Mucosa of descending colon (tissue), 3 donors: ENCODE data around the gene GLCE. TPM values are rescaled to one million over a fixed set of nuclear protein-coding genes. Genes with fewer than 3 reads are reported as not detected.

ENCODE experiments used
- ATAC-seq: fragments of 200-7000 bp; cut with Tn5 transposase; one replicate; pipeline ENCODE4 v1.9.1; 2020; ENCODE audit warnings: mild to moderate bottlenecking, moderate library complexity
- DNase-seq, 3 donors: peaks; one replicate each; pipeline ENCODE4 v3.0.0-alpha.2; 2020
- H3K36me3 ChIP-seq: fragments of 200-600 bp; one replicate; pipeline ENCODE4 v1.8.0; 2021; ENCODE audit warnings: low read depth, mild to moderate bottlenecking
- H3K4me1 ChIP-seq: fragments of 200-600 bp; one replicate; pipeline ENCODE4 v1.8.0; 2021; ENCODE audit warnings: low read depth, mild to moderate bottlenecking
- H3K4me3 ChIP-seq: fragments of 200-600 bp; one replicate; pipeline ENCODE4 v1.8.0; 2021; ENCODE audit warnings: mild to moderate bottlenecking
- H3K9me3 ChIP-seq: fragments of 200-600 bp; one replicate; pipeline ENCODE4 v1.8.0; 2021; ENCODE audit warnings: mild to moderate bottlenecking
- CTCF ChIP-seq: fragments of 200-600 bp; IDR thresholded peaks from one replicate; pipeline ENCODE4 v1.8.0; 2022; ENCODE audit warnings: antibody characterized with exemption, mild to moderate bottlenecking
- intact Hi-C, 2 donors: fragments of 100-400 bp; cut with DNase I in 1 of 2; cut with micrococcal nuclease in 1 of 2; formaldehyde crosslinking; loops; one replicate each; pipeline versions ENCODE4 v1.11.0 to v1.11.1; 2022; cut with DNase I, micrococcal nuclease
- total RNA-seq, 3 donors: library from RNA; stranded (reverse); fragmentation: NEBNext Ultra II Directional in 2 of 3; extraction: Animal tissue kit (Norgen Biotek cat#: 25700) in 2 of 3; gene quantifications; one replicate each; pipeline versions ENCODE4 v1.2.1 to v1.2.4, GENCODE V29; 2021 to 2023
- donor health status: DM: no; HTN: no; CAD: no; lungs with moderate emphysema.
- donor health status: DM: no; HTN: no; CAD: no.
- donor health status: DM: no; HTN: yes; CAD: no.

The GLCE gene
- total RNA-seq, 3 donors from 2014 or later = 17.7 to 36.4 (median 32.3) TPM

GRCh38 chr15:69275074-69275670, 114.7 kb downstream of the GLCE start:
- no peaks in the 10 kb centered on the region for H3K9me3 ChIP-seq
- no peak for DNase-seq
- H3K36me3 ChIP-seq = no peaks in the 10 kb centered on the region
- no peak for ATAC-seq
- intact Hi-C loops = no loop called here
- no peaks in the 10 kb centered on the region for H3K4me1 ChIP-seq
- no peak overlapping the region for H3K4me3 ChIP-seq
- TF ChIP-seq CTCF = no peak

- Histone ChIP-seq H3K9me3 (no peaks in the 10 kb centered on the region), H3K4me3 (no peak overlapping the region), H3K4me1 (no peaks in the 10 kb centered on the region), H3K36me3 (no peaks in the 10 kb centered on the region)
- intact Hi-C loops = no loop called here
- no peak for ATAC-seq
- TF ChIP-seq CTCF = no peak
- no peak for DNase-seq
Observed at GRCh38 chr15:69275933-69276560, 115.6 kb downstream of the GLCE start.

- Histone ChIP-seq H3K4me1 (no peaks in the 10 kb centered on the region), H3K9me3 (no peaks in the 10 kb centered on the region), H3K4me3 (no peak overlapping the region), H3K36me3 (no peaks in the 10 kb centered on the region)
- intact Hi-C loops = no loop called here
- no peak for DNase-seq
- no peak for ATAC-seq
- TF ChIP-seq CTCF = no peak
Observed at GRCh38 chr15:69277316-69277715, 116.9 kb downstream of the GLCE start.

GRCh38 chr15:69279636-69280035, 119.2 kb downstream of the GLCE start:
- no peak for TF ChIP-seq CTCF
- H3K4me3 ChIP-seq = no peak overlapping the region
- intact Hi-C loops = no loop called here
- H3K9me3 ChIP-seq = no peaks in the 10 kb centered on the region
- DNase-seq = no peak
- H3K4me1 ChIP-seq = no peaks in the 10 kb centered on the region
- no peak for ATAC-seq
- H3K36me3 ChIP-seq = no peaks in the 10 kb centered on the region

- no peak for TF ChIP-seq CTCF
- Histone ChIP-seq H3K9me3 (no peaks in the 10 kb centered on the region), H3K4me3 (no peak overlapping the region), H3K36me3 (no peaks in the 10 kb centered on the region), H3K4me1 (no peaks in the 10 kb centered on the region)
- ATAC-seq (no peak), DNase-seq (no peak)
- intact Hi-C loops = no loop called here
Observed at GRCh38 chr15:69280783-69281182, 120.3 kb downstream of the GLCE start.
